T-cell (primary cell): Measurements from ENCODE around the gene BMP8B. TPM values are rescaled to one million over a fixed set of nuclear protein-coding genes. Genes with fewer than 3 reads are reported as not detected.

Experiments
- ATAC-seq, 4 experiments: fragments of 200-7000 bp in 3 of 4; fragments of 150-1000 bp in 1 of 4; cut with Tn5 transposase; replicated peaks in 1 of 4; 1 replicate in 3 of 4; 2 replicates in 1 of 4; pipeline ENCODE4 v1.10.0; 2021; ENCODE audit warnings: moderate library complexity in 3 of 4, mild to moderate bottlenecking in 2 of 4, moderate number of reproducible peaks in 1 of 4
- CTCF ChIA-PET, 2 donors: fragments of 300-600 bp; sonication (Branson Sonifier 250); formaldehyde crosslinking; loops; one replicate each; lab custom pipeline; 2022; ENCODE audit warnings: antibody characterized with exemption in 2 of 2; lab: Charles Lee
- POLR2A ChIA-PET, 2 donors: fragments of 300-600 bp; sonication (Branson Sonifier 250); formaldehyde crosslinking; loops; one replicate each; lab custom pipeline; 2022; ENCODE audit warnings: antibody characterized with exemption in 2 of 2; lab: Charles Lee
- DNase-seq, 35 experiments: peaks; one replicate each; pipeline versions ENCODE4 v3.0.0 to v3.0.0-alpha.2; 2013 to 2023
- H3K27ac ChIP-seq: one replicate; pipeline ENCODE4 v1.5.1; 2013; ENCODE audit warnings: low read length
- H3K27me3 ChIP-seq, 2 experiments: replicated peaks in 1 of 2; 1 replicate in 1 of 2; 2 replicates in 1 of 2; pipeline versions ENCODE4 v1.6.1 to v1.7.0; 2013; ENCODE audit warnings: low read length in 1 of 2, mixed read lengths in 1 of 2; ENCODE audit not compliant: control insufficient read depth in 2 of 2, insufficient read depth in 2 of 2; ENCODE audit errors: extremely low read depth in 1 of 2
- H3K36me3 ChIP-seq, 2 donors: 1 replicate in 1 of 2; 2 replicates in 1 of 2; pipeline versions ENCODE4 v1.6.1 to v1.7.0; 2013; ENCODE audit warnings: low read length in 1 of 2; ENCODE audit not compliant: control insufficient read depth in 2 of 2, insufficient read depth in 1 of 2; ENCODE audit errors: extremely low read depth in 1 of 2
- H3K4me1 ChIP-seq, 2 experiments: 1 replicate in 1 of 2; 2 replicates in 1 of 2; pipeline versions ENCODE4 v1.6.1 to v1.7.0; 2013; ENCODE audit warnings: low read length in 2 of 2, mixed read lengths in 1 of 2; ENCODE audit not compliant: insufficient read depth in 2 of 2, control insufficient read depth in 1 of 2; ENCODE audit errors: extremely low read depth in 1 of 2
- H3K4me3 ChIP-seq, 2 donors: 1 replicate in 1 of 2; 2 replicates in 1 of 2; pipeline versions ENCODE4 v1.5.1 to v1.7.0; 2013; ENCODE audit warnings: mild to moderate bottlenecking in 2 of 2, low read length in 1 of 2, moderate library complexity in 1 of 2; ENCODE audit not compliant: control insufficient read depth in 1 of 2; ENCODE audit errors: extremely low read depth in 1 of 2
- H3K9me3 ChIP-seq: 2 replicates; pipeline ENCODE4 v1.7.0; 2013
- H3K27ac Mint-ChIP-seq, 2 donors: one replicate each; pipeline ENCODE4 v1.8.0; 2020 to 2021; ENCODE audit warnings: mild to moderate bottlenecking in 2 of 2, mixed read lengths in 2 of 2
- H3K27me3 Mint-ChIP-seq, 2 donors: one replicate each; pipeline ENCODE4 v1.8.0; 2021 to 2022; ENCODE audit warnings: mixed read lengths in 2 of 2
- H3K36me3 Mint-ChIP-seq: one replicate; pipeline ENCODE4 v1.8.0; 2021; ENCODE audit warnings: mixed read lengths
- H3K4me1 Mint-ChIP-seq, 3 donors: one replicate each; pipeline ENCODE4 v1.8.0; 2020 to 2022; ENCODE audit warnings: mixed read lengths in 3 of 3, mild to moderate bottlenecking in 1 of 3
- H3K4me3 Mint-ChIP-seq, 3 donors: one replicate each; pipeline ENCODE4 v1.8.0; 2020 to 2022; ENCODE audit warnings: mild to moderate bottlenecking in 3 of 3, mixed read lengths in 3 of 3, moderate library complexity in 3 of 3
- H3K9me3 Mint-ChIP-seq, 3 donors: one replicate each; pipeline ENCODE4 v1.8.0; 2020 to 2022; ENCODE audit warnings: mixed read lengths in 3 of 3
- WGBS: methylation state at CpG from one replicate; pipeline ENCODE4 v1.1.5; 2013; ENCODE audit warnings: missing lambda C conversion rate; ENCODE audit not compliant: insufficient coverage; 5-methylcytosine and 5-hydroxymethylcytosine counted together
- total RNA-seq, 35 experiments: library from RNA in 6 of 35; stranded (reverse) in 6 of 35; fragments of 120-200 nt in 1 of 35; gene quantifications; one replicate each; pipeline versions ENCODE4 v1.2.1 to v1.2.4 and lab custom pipeline; 2013 to 2026

BMP8B gene
- total RNA-seq, 5 donors from 2014 or later (not counting 1 experiment from before 2014, with no cell fraction given) = 0.33 to 1.3 (median 0.76) TPM

GRCh38 chr1:39721664-39722063 lies 67.0 kb downstream of the BMP8B start:
- Histone ChIP-seq H3K27me3 (peaks cover 11 to 13% of the 10 kb centered on the region in 2 experiments), H3K27ac (no peak overlapping the region)
- CTCF ChIA-PET = no interaction called here

GRCh38 chr1:39720094-39720999 lies 68.3 kb downstream of the BMP8B start:
- ChIA-PET POLR2A (interaction anchor here in 1 of 2 donors (0.6 to 0.7 kb wide), 2 partner anchors 63 to 116 kb away, joined by 5 to 6 read pairs; no protein-coding TSS in a partner anchor), CTCF (interaction anchor here (0.6 to 1.3 kb wide), 11 partner anchors 17 to 1945 kb away, joined by 3 to 22 read pairs (median 3); partner anchors contain the start of gene HPCAL4 (in 1 of the 2))
- Histone ChIP-seq H3K36me3 (no peaks in the 10 kb centered on the region), H3K27me3 (peaks cover 5 to 11% of the 10 kb centered on the region in 2 experiments), H3K4me1 (no peaks in the 10 kb centered on the region), H3K27ac (no peak overlapping the region), H3K4me3 (no peak overlapping the region), H3K9me3 (no peaks in the 10 kb centered on the region)
- DNase-seq = peak in 2 of 35 experiments; percentile 16 to 83
- H3K36me3 Mint-ChIP-seq = no peaks in the 10 kb centered on the region
- no peaks in the 10 kb centered on the region for H3K4me1 Mint-ChIP-seq
- no peak overlapping the region for H3K27ac Mint-ChIP-seq
- no peaks in the 10 kb centered on the region for H3K9me3 Mint-ChIP-seq
- ATAC-seq = peak; percentile 42 to 77 (median 72)
- H3K27me3 Mint-ChIP-seq = peaks cover 29 to 32% of the 10 kb centered on the region in 2 donors
- H3K4me3 Mint-ChIP-seq = no peak overlapping the region
- 56% methylated on average over 6 of the region's 7 CpGs for WGBS

More at GRCh38 chr1:39721664-39722063, 67.0 kb downstream of the BMP8B start:
- Histone ChIP-seq H3K4me1 (no peaks in the 10 kb centered on the region), H3K9me3 (no peaks in the 10 kb centered on the region), H3K4me3 (no peak overlapping the region), H3K36me3 (no peaks in the 10 kb centered on the region)
- Mint-ChIP-seq H3K4me3 (no peak overlapping the region), H3K4me1 (no peaks in the 10 kb centered on the region), H3K36me3 (no peaks in the 10 kb centered on the region), H3K27ac (no peak overlapping the region), H3K27me3 (peaks cover 32 to 36% of the 10 kb centered on the region in 2 donors), H3K9me3 (no peaks in the 10 kb centered on the region)
- DNase-seq (no peak), ATAC-seq (no peak)
- POLR2A ChIA-PET = no interaction called here

- no peaks in the 10 kb centered on the region for H3K4me1 ChIP-seq
- H3K4me3 ChIP-seq = no peak overlapping the region
- CTCF ChIA-PET = no interaction called here
- H3K27me3 Mint-ChIP-seq = peaks cover 26 to 28% of the 10 kb centered on the region in 2 donors
- H3K27ac Mint-ChIP-seq = no peak overlapping the region
- no peaks in the 10 kb centered on the region for H3K36me3 Mint-ChIP-seq
- WGBS = 69% methylated on average over 3 of the region's 6 CpGs
- no peak for ATAC-seq
- H3K4me3 Mint-ChIP-seq = no peak overlapping the region
- no peaks in the 10 kb centered on the region for H3K9me3 Mint-ChIP-seq
- no peaks in the 10 kb centered on the region for H3K4me1 Mint-ChIP-seq
- no peaks in the 10 kb centered on the region for H3K9me3 ChIP-seq
- no peaks in the 10 kb centered on the region for H3K36me3 ChIP-seq
- POLR2A ChIA-PET = no interaction called here
- DNase-seq = no peak
- H3K27me3 ChIP-seq = peaks cover 8 to 11% of the 10 kb centered on the region in 2 experiments
- H3K27ac ChIP-seq = no peak overlapping the region
Observed at GRCh38 chr1:39717809-39718208, 70.9 kb downstream of the BMP8B start.

GRCh38 chr1:39713557-39713956 lies 75.1 kb downstream of the BMP8B start:
- no peak overlapping the region for H3K4me3 ChIP-seq
- ChIA-PET POLR2A (interaction anchor here in 1 of 2 donors (0.7 kb wide), 1 partner anchor 9 kb away, joined by 13 read pairs; no protein-coding TSS in a partner anchor), CTCF (interaction anchor here in 1 of 2 donors (1.2 kb wide), 1 partner anchor 41 kb away, joined by 3 read pairs; no protein-coding TSS in a partner anchor)
- peaks cover 2 to 26% of the 10 kb centered on the region in 2 experiments for H3K27me3 ChIP-seq
- Mint-ChIP-seq H3K4me1 (no peaks in the 10 kb centered on the region), H3K27ac (no peak overlapping the region), H3K27me3 (peaks cover 31 to 37% of the 10 kb centered on the region in 2 donors), H3K9me3 (no peaks in the 10 kb centered on the region), H3K4me3 (no peak overlapping the region), H3K36me3 (no peaks in the 10 kb centered on the region)
- DNase-seq (no peak), ATAC-seq (no peak)
- 100% methylated on average over 5 of the region's 5 CpGs for WGBS
- H3K4me1 ChIP-seq = no peaks in the 10 kb centered on the region
- H3K27ac ChIP-seq = no peak overlapping the region
- no peaks in the 10 kb centered on the region for H3K9me3 ChIP-seq
- H3K36me3 ChIP-seq = no peaks in the 10 kb centered on the region

GRCh38 chr1:39711966-39712340 lies 76.7 kb downstream of the BMP8B start:
- Histone ChIP-seq H3K27me3 (peaks cover 2 to 24% of the 10 kb centered on the region in 2 experiments), H3K9me3 (no peaks in the 10 kb centered on the region), H3K27ac (no peak overlapping the region), H3K36me3 (no peaks in the 10 kb centered on the region), H3K4me3 (no peak overlapping the region), H3K4me1 (no peaks in the 10 kb centered on the region)
- Mint-ChIP-seq H3K4me3 (no peak overlapping the region), H3K4me1 (no peaks in the 10 kb centered on the region), H3K27me3 (peaks cover 23 to 24% of the 10 kb centered on the region in 2 donors), H3K9me3 (no peaks in the 10 kb centered on the region), H3K27ac (no peak overlapping the region), H3K36me3 (no peaks in the 10 kb centered on the region)
- no peak for DNase-seq
- 86% methylated on average over 5 of the region's 6 CpGs for WGBS
- ChIA-PET CTCF (interaction anchor here in 1 of 2 donors (1.3 kb wide), 1 partner anchor 106 kb away, joined by 4 read pairs; no protein-coding TSS in a partner anchor), POLR2A (no interaction called here)
- no peak for ATAC-seq

GRCh38 chr1:39711104-39711965 lies 77.3 kb downstream of the BMP8B start:
- no peak overlapping the region for H3K27ac Mint-ChIP-seq
- ChIA-PET POLR2A (no interaction called here), CTCF (no interaction called here)
- H3K27me3 Mint-ChIP-seq = peaks cover 17 to 20% of the 10 kb centered on the region in 2 donors
- Histone ChIP-seq H3K9me3 (no peaks in the 10 kb centered on the region), H3K27me3 (peaks cover 0 to 24% of the 10 kb centered on the region in 2 experiments), H3K36me3 (no peaks in the 10 kb centered on the region), H3K4me3 (no peak overlapping the region), H3K4me1 (no peaks in the 10 kb centered on the region), H3K27ac (no peak overlapping the region)
- H3K9me3 Mint-ChIP-seq = no peaks in the 10 kb centered on the region
- no peaks in the 10 kb centered on the region for H3K4me1 Mint-ChIP-seq
- no peak for DNase-seq
- ATAC-seq = no peak
- 85% methylated on average over 10 of the region's 12 CpGs for WGBS
- no peaks in the 10 kb centered on the region for H3K36me3 Mint-ChIP-seq
- H3K4me3 Mint-ChIP-seq = no peak overlapping the region
